Stomach (tissue), 4 donors: Measurements from ENCODE around the gene NLN.

Source experiments
- CTCF ChIP-seq, 7 experiments: fragments of 450-650 bp in 4 of 7; fragments of 200-600 bp in 3 of 7; sonication (generic) in 3 of 7; IDR thresholded peaks; one replicate each; pipeline ENCODE4 v1.5.1; 2016 to 2019; ENCODE audit warnings: antibody characterized with exemption in 7 of 7, control low read depth in 2 of 7, mild to moderate bottlenecking in 1 of 7
- EP300 ChIP-seq: sonication (generic); formaldehyde crosslinking; IDR thresholded peaks from one replicate; pipeline ENCODE4 v1.6.1; 2017; ENCODE audit warnings: antibody characterized with exemption
- POLR2A ChIP-seq, 4 donors: fragments of 450-650 bp; IDR thresholded peaks; one replicate each; pipeline ENCODE4 v1.6.1; 2016; ENCODE audit warnings: antibody characterized with exemption in 4 of 4, control low read depth in 2 of 4, mild to moderate bottlenecking in 1 of 4, moderate library complexity in 1 of 4

DNA sequence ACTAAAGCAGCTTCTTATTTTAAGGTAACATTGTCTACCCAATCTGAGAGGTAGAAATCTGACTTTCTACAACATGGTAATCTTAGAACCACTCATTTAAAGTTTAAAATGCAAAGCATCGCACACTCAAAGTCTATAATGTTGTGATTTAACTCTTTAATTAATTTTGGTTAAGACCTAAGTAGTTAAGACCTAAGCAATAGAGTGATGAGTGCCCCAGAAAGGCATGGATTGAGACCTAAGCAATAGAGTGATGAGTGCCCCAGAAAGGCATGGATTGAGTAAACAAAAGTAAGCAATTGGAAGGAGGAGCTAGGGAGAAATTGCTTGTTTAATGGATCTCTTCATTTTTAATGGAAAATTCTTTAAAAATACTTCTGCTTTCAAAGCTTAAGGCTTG is 86.8 kb downstream of the NLN start:
- TF ChIP-seq POLR2A (IDR thresholded peaks at IDR 0.05) (no peak), EP300 (no peak), CTCF (IDR thresholded peaks at IDR 0.05) (no peak)
